ENCODE measurements around the gene TMEM109. TPM values are rescaled to one million over a fixed set of nuclear protein-coding genes. Genes with fewer than 3 reads are reported as not detected.
A peak's percentile ranks its signal among the peaks of the same experiment; 100 is the strongest.

TMEM109 gene
- total RNA-seq, 2 donors from 2014 or later, result 61.9 to 66.3 TPM

DNA sequence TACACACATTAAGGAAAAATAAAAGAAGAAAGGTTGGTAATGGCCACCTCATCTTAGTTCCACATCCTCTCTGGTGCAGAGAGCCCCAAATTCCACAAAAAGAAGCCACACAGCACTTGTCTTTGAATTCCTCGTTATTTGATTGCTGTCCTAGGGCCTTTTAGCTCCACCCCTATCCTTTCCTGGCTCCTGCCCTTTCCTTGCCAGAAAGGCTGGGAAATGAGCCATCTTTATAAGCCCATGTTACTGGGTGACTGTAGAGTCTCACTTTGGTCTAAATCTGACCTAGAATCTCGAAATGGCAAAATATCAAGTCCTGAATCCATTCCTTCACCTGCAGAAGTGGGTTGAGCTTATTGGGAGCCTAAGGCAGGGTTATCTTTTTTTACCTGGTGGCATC, 6.0 kb downstream of the TMEM109 start:
- peaks cover 45% of the 10 kb centered on the region for H3K4me1 Mint-ChIP-seq (ENCODE audit: low read depth)
- peaks cover under 1% of the 10 kb centered on the region for H3K27me3 Mint-ChIP-seq (ENCODE audit: low read depth)
- no peak overlapping the region for H3K27ac Mint-ChIP-seq
- no peak overlapping the region for H3K4me3 Mint-ChIP-seq
- peaks cover 11 to 16% of the 10 kb centered on the region in 2 donors for H3K36me3 Mint-ChIP-seq (ENCODE audit: insufficient read depth in 2 of 2)
- H3K9me3 Mint-ChIP-seq, result no peaks in the 10 kb centered on the region
- ATAC-seq (replicated peaks in 1 of 2) (no peak), DNase-seq (no peak)

DNA sequence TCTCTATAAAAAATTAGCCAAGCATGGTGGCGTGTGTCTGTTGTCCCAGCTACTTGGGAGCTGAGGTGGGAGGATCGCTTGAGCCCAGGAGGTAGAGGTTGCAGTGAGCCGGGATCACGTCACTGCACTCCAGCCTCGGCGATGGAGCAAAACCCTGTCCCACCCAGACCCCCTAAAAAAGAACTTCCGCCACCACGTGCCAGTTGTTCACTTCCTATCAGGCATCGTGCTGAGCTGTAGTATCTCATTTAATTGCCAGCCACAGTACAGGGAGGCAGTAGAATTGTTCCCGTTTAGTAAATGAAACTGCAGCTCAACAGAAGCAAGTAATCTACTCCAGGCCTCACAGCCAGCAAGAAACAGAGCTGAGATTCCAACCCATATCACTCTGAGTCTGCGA, 7.3 kb downstream of the TMEM109 start:
- Mint-ChIP-seq H3K27ac (no peak overlapping the region), H3K4me1 (ENCODE audit: low read depth) (peaks cover 44% of the 10 kb centered on the region), H3K9me3 (no peaks in the 10 kb centered on the region), H3K27me3 (ENCODE audit: low read depth) (peaks cover 12% of the 10 kb centered on the region), H3K4me3 (no peak overlapping the region), H3K36me3 (ENCODE audit: insufficient read depth in 2 of 2) (peaks cover 9 to 14% of the 10 kb centered on the region in 2 donors)
- ATAC-seq (replicated peaks in 1 of 2) (no peak), DNase-seq (no peak)

DNA sequence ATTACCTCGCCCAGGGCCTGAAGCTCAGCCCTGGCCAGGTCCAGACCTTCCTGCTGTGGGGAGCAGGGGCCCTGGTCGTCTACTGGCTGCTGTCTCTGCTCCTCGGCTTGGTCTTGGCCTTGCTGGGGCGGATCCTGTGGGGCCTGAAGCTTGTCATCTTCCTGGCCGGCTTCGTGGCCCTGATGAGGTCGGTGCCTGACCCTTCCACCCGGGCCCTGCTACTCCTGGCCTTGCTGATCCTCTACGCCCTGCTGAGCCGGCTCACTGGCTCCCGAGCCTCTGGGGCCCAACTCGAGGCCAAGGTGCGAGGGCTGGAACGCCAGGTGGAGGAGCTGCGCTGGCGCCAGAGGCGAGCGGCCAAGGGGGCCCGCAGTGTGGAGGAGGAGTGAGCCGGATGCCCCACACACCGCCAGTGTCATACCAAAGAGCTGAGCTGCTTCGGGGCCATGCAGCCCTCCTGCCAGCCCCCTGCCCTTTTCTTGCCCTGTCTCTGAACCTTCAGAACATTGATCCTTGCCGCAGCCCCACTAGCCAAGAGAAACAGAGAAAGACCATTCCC, 7.9 kb downstream of the TMEM109 start:
- Mint-ChIP-seq H3K9me3 (no peaks in the 10 kb centered on the region), H3K36me3 (ENCODE audit: insufficient read depth in 2 of 2) (peaks cover 9 to 14% of the 10 kb centered on the region in 2 donors), H3K27me3 (ENCODE audit: low read depth) (peaks cover 18% of the 10 kb centered on the region), H3K4me1 (ENCODE audit: low read depth) (peaks cover 38% of the 10 kb centered on the region), H3K27ac (no peak overlapping the region), H3K4me3 (no peak overlapping the region)
- no peak for DNase-seq
- no peak for ATAC-seq (replicated peaks in 1 of 2)

DNA sequence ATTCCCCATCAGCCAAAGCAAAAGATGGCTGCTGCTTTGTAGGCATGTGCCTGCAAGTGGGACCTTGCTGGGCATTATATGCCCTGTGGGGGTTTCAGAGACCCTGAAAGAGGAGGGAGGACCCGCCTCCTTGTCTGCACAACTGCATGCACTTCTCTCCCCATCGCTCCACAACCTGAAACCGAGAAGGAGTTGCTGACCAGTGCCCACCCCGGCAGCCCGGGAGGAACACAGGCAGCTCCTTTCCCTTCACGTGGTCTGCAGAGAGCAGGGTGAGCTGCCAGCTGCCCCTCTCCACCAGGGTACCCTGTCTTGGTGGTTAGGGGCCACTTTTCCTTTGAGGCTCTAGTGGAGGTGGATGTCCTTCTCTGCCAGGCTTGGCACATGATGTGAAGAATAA, 8.9 kb downstream of the TMEM109 start:
- DNase-seq, result no peak
- no peak for ATAC-seq (replicated peaks in 1 of 2)
- Mint-ChIP-seq H3K27ac (no peak overlapping the region), H3K27me3 (ENCODE audit: low read depth) (peaks cover 25% of the 10 kb centered on the region), H3K4me1 (ENCODE audit: low read depth) (peaks cover 31% of the 10 kb centered on the region), H3K9me3 (no peaks in the 10 kb centered on the region), H3K4me3 (no peak overlapping the region), H3K36me3 (ENCODE audit: insufficient read depth in 2 of 2) (peaks cover 9 to 12% of the 10 kb centered on the region in 2 donors)

DNA sequence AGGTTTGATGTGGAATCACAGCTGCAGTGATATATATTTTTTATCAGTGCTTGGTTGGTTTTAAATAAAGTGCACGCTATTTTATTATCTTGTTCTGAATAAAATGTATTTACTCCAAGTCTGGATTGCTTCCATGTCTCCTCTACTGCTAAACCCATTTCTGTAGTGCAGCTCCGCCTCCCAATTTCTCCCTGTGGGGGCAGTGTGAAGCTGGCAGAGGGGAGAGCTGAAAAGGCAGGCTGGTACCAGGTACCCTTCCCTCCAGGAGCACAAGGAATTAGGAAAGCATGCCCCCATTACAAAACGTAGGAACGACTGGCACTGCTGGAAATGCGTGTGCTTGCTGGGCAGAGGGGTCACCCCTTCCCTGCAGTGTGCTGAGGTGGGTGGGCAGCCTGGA, 9.4 kb downstream of the TMEM109 start:
- peaks cover 9 to 12% of the 10 kb centered on the region in 2 donors for H3K36me3 Mint-ChIP-seq (ENCODE audit: insufficient read depth in 2 of 2)
- peaks cover 27% of the 10 kb centered on the region for H3K4me1 Mint-ChIP-seq (ENCODE audit: low read depth)
- peaks cover 25% of the 10 kb centered on the region for H3K27me3 Mint-ChIP-seq (ENCODE audit: low read depth)
- peak overlapping the region; percentile 43 to 46 for H3K4me3 Mint-ChIP-seq
- no peak overlapping the region for H3K27ac Mint-ChIP-seq
- H3K9me3 Mint-ChIP-seq, result no peaks in the 10 kb centered on the region
- DNase-seq (no peak), ATAC-seq (replicated peaks in 1 of 2) (no peak)

DNA sequence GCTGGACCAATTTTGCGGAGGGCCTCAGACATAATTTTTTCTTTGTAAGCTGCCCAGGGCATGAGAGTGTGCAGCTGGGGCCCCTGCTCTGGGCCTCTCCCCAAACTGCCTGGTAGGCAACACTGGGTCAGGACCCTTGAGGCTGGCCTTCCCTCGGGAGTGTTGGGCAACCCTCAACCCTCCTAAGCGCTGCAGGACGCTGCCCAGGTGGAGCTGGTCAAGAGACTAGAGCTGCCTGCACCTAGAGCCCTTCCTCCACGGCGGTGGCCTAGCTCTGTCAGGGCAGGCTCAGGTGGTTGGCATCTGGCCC, 9.8 kb downstream of the TMEM109 start:
- DNase-seq, result no peak
- Mint-ChIP-seq H3K4me1 (ENCODE audit: low read depth) (peaks cover 22% of the 10 kb centered on the region), H3K36me3 (ENCODE audit: insufficient read depth in 2 of 2) (peaks cover 9 to 12% of the 10 kb centered on the region in 2 donors), H3K27me3 (ENCODE audit: low read depth) (peaks cover 25% of the 10 kb centered on the region), H3K9me3 (no peaks in the 10 kb centered on the region), H3K4me3 (peak overlapping the region; percentile 49 to 75), H3K27ac (no peak overlapping the region)
- ATAC-seq (replicated peaks in 1 of 2), result no peak

DNA sequence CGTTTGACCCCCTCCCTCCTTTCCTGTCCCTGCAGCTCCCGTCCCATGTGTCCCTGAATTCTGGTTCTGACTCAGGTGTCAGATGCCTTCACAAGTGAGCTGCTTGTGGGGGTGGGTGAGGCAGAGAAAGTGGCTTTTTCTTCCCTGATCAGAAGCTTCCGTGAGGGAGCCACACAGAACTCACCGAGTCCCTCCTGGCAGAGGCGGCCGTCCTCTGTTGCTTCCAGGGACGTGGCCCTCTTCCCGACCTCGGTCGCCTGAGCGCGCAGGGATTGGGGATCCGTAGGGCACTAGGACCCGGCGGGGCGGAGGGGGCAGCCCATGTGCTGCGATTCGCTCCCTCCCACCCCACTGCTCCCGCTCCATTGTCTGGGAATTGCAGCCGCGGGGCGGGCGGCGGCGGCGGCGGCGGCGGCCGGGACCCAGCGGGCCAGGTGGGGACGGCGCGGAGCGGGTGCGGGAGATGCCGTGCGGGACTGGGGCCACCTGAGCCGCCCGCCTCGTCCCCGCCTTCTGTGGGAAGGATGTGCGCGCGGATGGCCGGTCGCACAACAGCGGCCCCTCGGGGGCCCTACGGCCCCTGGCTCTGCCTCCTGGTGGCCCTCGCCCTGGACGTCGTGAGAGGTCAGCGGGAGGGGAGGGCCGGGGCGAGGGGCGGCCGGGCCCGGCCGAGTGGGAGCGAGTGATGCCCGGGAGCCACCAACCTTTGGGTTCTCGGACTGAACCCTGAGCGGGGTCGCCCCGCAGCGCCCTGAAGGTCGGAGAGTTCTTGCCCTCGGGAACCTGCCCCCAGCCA, 10.3 kb downstream of the TMEM109 start, which contains the start of gene TMEM132A:
Gene TMEM132A, plus strand, starts transcription at position 351 of the 796 bp plus-strand sequence. Its CDS starts 174 bp downstream, at position 525.
- Mint-ChIP-seq H3K4me3 (peak within 1 kb of the TSS; percentile 75 to 77), H3K36me3 (ENCODE audit: insufficient read depth in 2 of 2) (peaks cover 8 to 12% of the 10 kb centered on the region in 2 donors), H3K4me1 (ENCODE audit: low read depth) (peaks cover 17% of the 10 kb centered on the region), H3K27ac (no peak within 1 kb of the TSS), H3K27me3 (ENCODE audit: low read depth) (peaks cover 29% of the 10 kb centered on the region), H3K9me3 (no peaks in the 10 kb centered on the region)
- ATAC-seq (replicated peaks in 1 of 2) (peak; percentile 62 to 68), DNase-seq (peak; percentile 19)

DNA sequence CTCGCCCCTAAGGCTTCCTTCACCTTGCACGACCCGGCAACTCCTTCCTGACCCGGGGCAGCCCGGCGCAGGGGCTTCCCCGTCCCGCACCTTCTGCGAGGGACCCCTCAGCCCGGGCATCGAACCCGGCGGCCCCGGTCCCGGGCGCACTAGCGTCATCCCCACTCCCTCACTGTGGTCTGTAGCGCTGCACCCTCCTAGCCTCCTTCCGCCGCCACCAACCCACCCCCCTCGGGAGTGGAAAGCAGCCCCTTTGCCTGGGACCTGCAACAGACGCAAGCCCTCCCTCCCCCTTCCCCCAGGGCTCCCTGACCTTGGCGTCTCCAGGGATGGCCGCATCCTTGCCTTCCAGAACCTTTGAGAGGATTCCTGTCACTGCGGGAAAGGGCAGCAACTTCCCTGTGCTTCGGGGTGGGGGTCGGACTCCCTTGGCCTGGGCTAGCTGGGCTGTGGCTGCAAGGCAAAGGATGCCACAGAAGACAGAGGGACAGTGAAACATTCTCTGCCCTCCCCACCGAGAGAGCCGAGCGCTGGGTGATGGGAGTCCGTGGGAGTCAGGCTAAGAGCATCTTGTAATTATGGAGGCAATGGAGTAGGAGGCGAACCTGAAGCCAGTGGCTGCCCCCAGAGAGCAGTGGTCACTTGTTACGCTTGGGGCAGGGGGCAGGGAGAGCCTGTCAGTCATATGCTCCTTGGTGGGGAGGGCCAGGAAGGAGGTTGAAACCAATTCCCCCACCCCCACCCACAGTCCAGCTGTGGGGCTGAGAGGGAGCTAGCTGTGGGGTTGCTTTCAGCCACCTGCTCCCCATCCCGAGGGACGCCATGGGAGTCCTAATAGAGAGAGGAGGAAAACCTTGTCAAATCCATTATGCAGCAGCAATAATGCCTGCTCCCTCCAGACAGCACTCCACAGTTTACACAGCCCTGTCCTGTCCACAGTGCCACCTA, 11.2 kb downstream of the TMEM109 start:
- Mint-ChIP-seq H3K4me1 (ENCODE audit: low read depth) (peaks cover 13% of the 10 kb centered on the region), H3K36me3 (ENCODE audit: insufficient read depth in 2 of 2) (peaks cover 5 to 8% of the 10 kb centered on the region in 2 donors), H3K9me3 (no peaks in the 10 kb centered on the region), H3K27me3 (ENCODE audit: low read depth) (peaks cover 37% of the 10 kb centered on the region), H3K4me3 (peak overlapping the region; percentile 75 to 77), H3K27ac (no peak overlapping the region)
- peak; percentile 18 to 25 for DNase-seq
- ATAC-seq (replicated peaks in 1 of 2), result peak; percentile 48 to 57

DNA sequence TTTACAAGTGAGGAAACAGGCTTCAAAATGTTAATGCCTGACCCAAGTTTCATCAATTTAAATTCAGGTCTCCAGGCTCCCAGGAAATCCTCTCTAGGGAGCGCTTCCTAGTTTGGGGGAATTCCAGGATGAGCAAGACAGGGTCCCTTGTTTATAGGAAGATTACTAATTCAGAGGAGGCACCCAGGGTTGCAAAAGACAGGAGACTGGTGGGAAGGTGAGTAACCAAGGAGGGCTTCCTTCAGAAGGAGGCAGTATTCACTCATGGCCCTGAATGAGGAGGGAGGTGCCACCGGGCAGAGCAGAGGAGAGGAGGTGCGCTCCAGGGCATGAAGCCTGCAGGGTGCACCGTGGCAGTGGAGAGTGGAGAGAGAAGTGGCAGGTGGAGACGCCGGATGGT, 11.9 kb downstream of the TMEM109 start:
- peaks cover 13% of the 10 kb centered on the region for H3K4me1 Mint-ChIP-seq (ENCODE audit: low read depth)
- ATAC-seq (replicated peaks in 1 of 2), result peak; percentile 20 to 26
- H3K4me3 Mint-ChIP-seq, result peak overlapping the region; percentile 18 to 75

DNA sequence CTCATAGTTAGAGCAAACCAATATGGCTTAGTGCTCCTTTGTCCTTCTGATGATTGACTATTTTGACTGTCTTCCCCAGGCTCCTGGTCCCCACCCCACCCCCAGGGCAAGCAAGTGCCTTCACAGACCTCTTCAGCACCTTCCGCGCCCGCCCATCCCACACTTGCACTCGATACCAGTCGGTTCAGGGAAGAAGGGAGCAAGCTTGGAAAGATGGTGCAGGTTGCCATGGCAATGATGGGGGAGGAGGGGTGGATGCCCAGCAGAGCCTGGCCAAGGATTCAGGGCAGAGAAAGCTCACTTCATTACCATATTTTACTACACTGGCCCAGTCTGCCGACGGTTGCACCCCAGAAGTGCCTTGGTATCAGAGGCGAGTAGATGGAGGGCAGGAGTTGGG, 12.5 kb downstream of the TMEM109 start:
- Mint-ChIP-seq H3K4me3 (no peak overlapping the region), H3K27ac (no peak overlapping the region), H3K27me3 (ENCODE audit: low read depth) (peaks cover 37% of the 10 kb centered on the region), H3K9me3 (no peaks in the 10 kb centered on the region), H3K36me3 (ENCODE audit: insufficient read depth in 2 of 2) (peaks cover 3 to 5% of the 10 kb centered on the region in 2 donors), H3K4me1 (ENCODE audit: low read depth) (peaks cover 13% of the 10 kb centered on the region)
- DNase-seq, result no peak
- no peak for ATAC-seq (replicated peaks in 1 of 2)

More for the DNA sequence above, 11.9 kb downstream of the TMEM109 start:
- Mint-ChIP-seq H3K36me3 (ENCODE audit: insufficient read depth in 2 of 2) (peaks cover 4 to 5% of the 10 kb centered on the region in 2 donors), H3K9me3 (no peaks in the 10 kb centered on the region), H3K27me3 (ENCODE audit: low read depth) (peaks cover 37% of the 10 kb centered on the region), H3K27ac (no peak overlapping the region)
- no peak for DNase-seq

DNA sequence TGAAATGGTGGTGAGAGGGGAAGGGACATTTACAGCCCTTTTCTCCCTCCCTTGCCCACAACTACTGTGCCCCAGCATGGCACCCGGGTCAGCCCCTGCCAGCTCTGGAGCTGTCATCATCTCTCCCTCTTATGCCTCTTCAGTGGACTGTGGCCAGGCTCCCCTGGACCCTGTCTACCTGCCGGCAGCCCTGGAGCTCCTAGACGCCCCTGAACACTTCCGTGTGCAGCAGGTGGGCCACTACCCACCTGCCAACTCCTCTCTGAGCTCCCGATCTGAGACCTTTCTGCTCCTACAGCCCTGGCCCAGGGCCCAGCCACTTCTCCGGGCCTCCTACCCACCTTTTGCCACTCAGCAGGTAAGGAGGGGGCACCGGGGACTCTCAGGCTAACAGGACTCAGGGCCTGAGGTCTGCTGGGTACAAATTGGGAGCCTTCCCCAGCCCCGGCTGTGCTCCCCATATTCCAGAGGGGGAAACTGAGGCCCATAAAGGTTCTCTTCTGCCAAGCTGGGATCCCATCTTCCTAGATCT, 13.2 kb downstream of the TMEM109 start:
- Mint-ChIP-seq H3K4me3 (no peak overlapping the region), H3K9me3 (no peaks in the 10 kb centered on the region), H3K27ac (no peak overlapping the region), H3K4me1 (ENCODE audit: low read depth) (peaks cover 13% of the 10 kb centered on the region), H3K27me3 (ENCODE audit: low read depth) (peaks cover 37% of the 10 kb centered on the region), H3K36me3 (ENCODE audit: insufficient read depth in 2 of 2) (peaks cover 3 to 4% of the 10 kb centered on the region in 2 donors)
- DNase-seq (no peak), ATAC-seq (replicated peaks in 1 of 2) (no peak)

DNA sequence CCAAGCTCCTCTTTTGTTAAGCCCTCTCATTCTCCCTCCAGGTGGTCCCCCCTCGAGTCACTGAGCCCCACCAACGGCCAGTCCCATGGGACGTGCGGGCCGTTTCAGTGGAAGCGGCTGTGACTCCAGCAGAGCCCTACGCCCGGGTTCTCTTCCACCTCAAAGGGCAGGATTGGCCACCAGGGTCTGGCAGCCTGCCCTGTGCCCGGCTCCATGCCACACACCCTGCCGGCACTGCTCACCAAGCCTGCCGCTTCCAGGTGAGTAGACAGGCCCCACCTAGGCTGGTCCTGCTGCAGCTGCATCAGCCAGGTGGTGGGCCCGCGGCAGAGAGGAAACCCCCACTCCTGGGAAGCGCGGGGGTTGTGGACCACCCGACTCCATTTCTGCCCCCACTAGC, 13.6 kb downstream of the TMEM109 start:
- H3K4me3 Mint-ChIP-seq, result no peak overlapping the region
- no peak for DNase-seq
- H3K27ac Mint-ChIP-seq, result no peak overlapping the region
- H3K36me3 Mint-ChIP-seq (ENCODE audit: insufficient read depth in 2 of 2), result no peaks in the 10 kb centered on the region
- H3K9me3 Mint-ChIP-seq, result no peaks in the 10 kb centered on the region
- ATAC-seq (replicated peaks in 1 of 2), result no peak
- H3K27me3 Mint-ChIP-seq (ENCODE audit: low read depth), result peaks cover 37% of the 10 kb centered on the region
- H3K4me1 Mint-ChIP-seq (ENCODE audit: low read depth), result peaks cover 13% of the 10 kb centered on the region

Data from activated T-cell treated with anti-CD3 and anti-CD28 coated beads, Interleukin-2, amount 50 U/mL, for 72 hours (primary cell).